H1 (cell line): Measurements from ENCODE around the gene SLC38A8. TPM values are rescaled to one million over a fixed set of nuclear protein-coding genes. Genes with fewer than 3 reads are reported as not detected.

ENCODE experiments used
- CTCF ChIA-PET: fragments of 300-600 bp; sonication (Branson Sonifier 250); formaldehyde crosslinking; loops from one replicate; lab custom pipeline; 2021; ENCODE audit not compliant: partially characterized antibody; lab: Charles Lee
- POLR2A ChIA-PET: fragments of 300-600 bp; sonication (Branson Sonifier 250); formaldehyde crosslinking; loops from one replicate; lab custom pipeline; 2021; ENCODE audit warnings: inconsistent platforms; ENCODE audit not compliant: partially characterized antibody; lab: Charles Lee
- DNase-seq, 2 experiments: peaks; one replicate each; pipeline versions ENCODE4 v3.0.0 to v3.0.0-alpha.2; 2010 to 2022; ENCODE audit warnings: low spot score in 2 of 2, low read depth in 1 of 2, mixed read lengths in 1 of 2
- FAIRE-seq: peaks from 2 replicates; lab custom pipeline; 2011; peaks lifted over from hg19 to GRCh38; lab: Jason Lieb, UNC
- H2AFZ ChIP-seq: 2 replicates; pipeline ENCODE4 v1.8.1; 2012; ENCODE audit warnings: low read length, inconsistent platforms
- H2AK5ac ChIP-seq: 2 replicates; pipeline ENCODE4 v1.6.1; 2013; ENCODE audit warnings: low read depth, low read length
- H2BK120ac ChIP-seq: replicated peaks from 2 replicates; pipeline ENCODE3; 2013; ENCODE audit warnings: low read depth, low read length, inconsistent platforms
- H2BK12ac ChIP-seq: 2 replicates; pipeline ENCODE4 v1.6.1; 2013; ENCODE audit warnings: low read depth, low read length
- H2BK15ac ChIP-seq: 2 replicates; pipeline ENCODE4 v1.6.1; 2013; ENCODE audit warnings: low read length
- H2BK20ac ChIP-seq: 2 replicates; pipeline ENCODE4 v1.6.1; 2013; ENCODE audit warnings: low read length
- H2BK5ac ChIP-seq: 2 replicates; pipeline ENCODE4 v1.6.1; 2013; ENCODE audit warnings: low read depth, low read length
- H3K14ac ChIP-seq: 2 replicates; pipeline ENCODE4 v1.6.1; 2013; ENCODE audit warnings: inconsistent platforms; ENCODE audit not compliant: insufficient read length
- H3K18ac ChIP-seq: 2 replicates; pipeline ENCODE4 v1.6.1; 2013; ENCODE audit warnings: low read length; ENCODE audit errors: extremely low read depth
- H3K23ac ChIP-seq: 2 replicates; pipeline ENCODE4 v1.6.1; 2013; ENCODE audit warnings: inconsistent platforms; ENCODE audit not compliant: insufficient read length
- H3K23me2 ChIP-seq: 2 replicates; pipeline ENCODE4 v1.6.1; 2013; ENCODE audit warnings: low read depth, low read length
- H3K27ac ChIP-seq: 2 replicates; pipeline ENCODE4 v1.6.1; 2011; ENCODE audit warnings: low read depth, low read length, inconsistent platforms
- H3K27me3 ChIP-seq, 4 experiments: replicated peaks in 1 of 4; 1 replicate in 1 of 4; 2 replicates in 3 of 4; pipeline versions ENCODE4 v1.6.1 to v1.8.1; 2011 to 2013; ENCODE audit warnings: low read length in 3 of 4, mild to moderate bottlenecking in 3 of 4, inconsistent platforms in 2 of 4, mixed read lengths in 2 of 4, moderate library complexity in 1 of 4; ENCODE audit not compliant: control insufficient read depth in 3 of 4, insufficient read depth in 3 of 4; ENCODE audit errors: extremely low read depth in 1 of 4
- H3K36me3 ChIP-seq, 4 experiments: 2 replicates each; pipeline versions ENCODE4 v1.6.1 to v1.8.1; 2011 to 2013; ENCODE audit warnings: mild to moderate bottlenecking in 4 of 4, low read length in 3 of 4, moderate library complexity in 2 of 4, control low read depth in 1 of 4, inconsistent platforms in 1 of 4; ENCODE audit not compliant: insufficient read depth in 4 of 4, control insufficient read depth in 2 of 4
- H3K4ac ChIP-seq: replicated peaks from 2 replicates; pipeline ENCODE3; 2013; ENCODE audit warnings: low read length, low read depth, mixed read lengths, inconsistent platforms; ENCODE audit not compliant: insufficient read length
- H3K4me1 ChIP-seq, 4 experiments: replicated peaks in 1 of 4; 1 replicate in 1 of 4; 2 replicates in 3 of 4; pipeline versions ENCODE4 v1.6.1 to v1.8.1; 2011 to 2013; ENCODE audit warnings: low read length in 3 of 4, inconsistent platforms in 2 of 4, mixed read lengths in 1 of 4; ENCODE audit not compliant: insufficient read depth in 4 of 4, control insufficient read depth in 3 of 4
- H3K4me2 ChIP-seq, 2 experiments: 2 replicates each; pipeline versions ENCODE4 v1.6.1 to v1.8.1; 2011 to 2013; ENCODE audit warnings: low read depth in 2 of 2, low read length in 2 of 2, control low read depth in 1 of 2, inconsistent platforms in 1 of 2, mild to moderate bottlenecking in 1 of 2; ENCODE audit not compliant: insufficient read depth in 1 of 2
- H3K4me3 ChIP-seq, 4 experiments: fragments of 200-600, 300-600 bp in 1 of 4; sonication (generic), shearing (Covaris generic), sonication (Bioruptor Twin) in 1 of 4; 2 replicates each; pipeline versions ENCODE4 v1.5.1 to v1.8.1; 2011 to 2016; ENCODE audit warnings: low read length in 4 of 4, low read depth in 3 of 4, control low read depth in 2 of 4, inconsistent platforms in 2 of 4, mild to moderate bottlenecking in 2 of 4, mixed read lengths in 1 of 4, moderate library complexity in 1 of 4; ENCODE audit not compliant: insufficient read depth in 2 of 4; ENCODE audit errors: extremely low read depth in 1 of 4
- H3K56ac ChIP-seq: replicated peaks from 2 replicates; pipeline ENCODE3; 2013; ENCODE audit warnings: low read depth, mild to moderate bottlenecking, mixed read lengths, low read length, inconsistent platforms; ENCODE audit not compliant: insufficient read length
- H3K79me1 ChIP-seq: 2 replicates; pipeline ENCODE4 v1.6.1; 2013; ENCODE audit warnings: low read depth, low read length, control low read depth
- H3K79me2 ChIP-seq, 2 experiments: 2 replicates each; pipeline versions ENCODE4 v1.6.1 to v1.8.1; 2012 to 2013; ENCODE audit warnings: low read length in 2 of 2, mild to moderate bottlenecking in 2 of 2, inconsistent platforms in 1 of 2; ENCODE audit not compliant: insufficient read depth in 2 of 2, control insufficient read depth in 1 of 2
- H3K9ac ChIP-seq, 4 experiments: replicated peaks in 1 of 4; 1 replicate in 1 of 4; 2 replicates in 3 of 4; pipeline versions ENCODE4 v1.6.1 to v1.8.1; 2011 to 2013; ENCODE audit warnings: low read depth in 3 of 4, low read length in 3 of 4, control low read depth in 2 of 4, mild to moderate bottlenecking in 2 of 4, moderate library complexity in 2 of 4, inconsistent platforms in 1 of 4; ENCODE audit errors: extremely low read depth in 1 of 4
- H3K9me3 ChIP-seq, 2 experiments: 2 replicates each; pipeline versions ENCODE4 v1.6.1 to v1.8.1; 2012 to 2013; ENCODE audit warnings: mild to moderate bottlenecking in 2 of 2, moderate library complexity in 2 of 2, control low read depth in 1 of 2, inconsistent platforms in 1 of 2, low read depth in 1 of 2, low read length in 1 of 2, mixed read lengths in 1 of 2; ENCODE audit not compliant: insufficient read depth in 2 of 2
- H4K20me1 ChIP-seq, 2 experiments: replicated peaks in 1 of 2; 2 replicates each; pipeline versions ENCODE3 to v1.8.1; 2011 to 2013; ENCODE audit warnings: inconsistent platforms in 2 of 2, low read length in 2 of 2, mild to moderate bottlenecking in 1 of 2; ENCODE audit not compliant: insufficient read depth in 2 of 2, control insufficient read depth in 1 of 2
- H4K5ac ChIP-seq: 2 replicates; pipeline ENCODE4 v1.6.1; 2013; ENCODE audit warnings: low read length, low read depth, mixed read lengths, inconsistent platforms; ENCODE audit not compliant: insufficient read length
- H4K8ac ChIP-seq: 2 replicates; pipeline ENCODE4 v1.8.0; 2013; ENCODE audit warnings: mild to moderate bottlenecking, moderate library complexity, low read length, inconsistent platforms; ENCODE audit not compliant: insufficient read depth; ENCODE audit errors: extremely low read depth
- H4K91ac ChIP-seq: replicated peaks from 2 replicates; pipeline ENCODE3; 2013; ENCODE audit warnings: low read length, mixed read lengths, inconsistent platforms; ENCODE audit not compliant: insufficient read length
- CHD2 ChIP-seq: IDR thresholded peaks from 2 replicates; pipeline ENCODE4 v1.6.1; 2012; ENCODE audit warnings: low read length, improper control_type of control experiment
- TEAD4 ChIP-seq: IDR thresholded peaks from 2 replicates; pipeline ENCODE4 v1.6.1; 2012; ENCODE audit warnings: low read depth, low read length, inconsistent platforms, mixed read lengths
- ZNF274 ChIP-seq: IDR thresholded peaks from 2 replicates; pipeline ENCODE4 v1.7.0; 2012; ENCODE audit warnings: low read length, borderline replicate concordance; ENCODE audit errors: extremely low read depth
- WGBS, 2 experiments: shearing (Covaris generic) in 1 of 2; methylation state at CpG; one replicate each; pipeline versions ENCODE4 v1.1.6 to v1.1.7; 2013 to 2015; ENCODE audit warnings: low lambda C conversion rate in 2 of 2, mixed read lengths in 2 of 2, inconsistent platforms in 1 of 2, low coverage in 1 of 2, missing lambda C conversion rate in 1 of 2; ENCODE audit not compliant: insufficient replicate concordance in 2 of 2, insufficient coverage in 1 of 2, insufficient read length in 1 of 2; ENCODE audit errors: extremely low coverage in 1 of 2, missing lambda C conversion rate in 1 of 2; 5-methylcytosine and 5-hydroxymethylcytosine counted together
- polyA plus RNA-seq, 7 experiments: library from polyadenylated mRNA; depleted of rRNA in 3 of 7; stranded (reverse) in 5 of 7; unstranded in 2 of 7; fragments of >200 nt in 5 of 7; fragments of 200-250 nt in 2 of 7; gene quantifications; 1 replicate in 5 of 7; 2 replicates in 1 of 7; 4 replicates in 1 of 7; pipeline versions ENCODE4 v1.2.1 to v1.2.3, GENCODE V29; 2011 to 2013; ENCODE audit warnings: missing spikeins in 2 of 7, mixed read lengths in 2 of 7
- total RNA-seq: library from RNA; stranded (reverse); fragmentation: NEBNext Ultra II Directional; extraction: Animal tissue kit (Norgen Biotek cat#: 25700); gene quantifications from 2 replicates; pipeline ENCODE4 v1.2.1, GENCODE V29; 2021

Gene SLC38A8
- total and polyA plus RNA-seq, 2 of the 8 experiments (the other 6 are each of a cell fraction or from before 2014, with no cell fraction given) = 0.08 TPM; not detected in 1

DNA sequence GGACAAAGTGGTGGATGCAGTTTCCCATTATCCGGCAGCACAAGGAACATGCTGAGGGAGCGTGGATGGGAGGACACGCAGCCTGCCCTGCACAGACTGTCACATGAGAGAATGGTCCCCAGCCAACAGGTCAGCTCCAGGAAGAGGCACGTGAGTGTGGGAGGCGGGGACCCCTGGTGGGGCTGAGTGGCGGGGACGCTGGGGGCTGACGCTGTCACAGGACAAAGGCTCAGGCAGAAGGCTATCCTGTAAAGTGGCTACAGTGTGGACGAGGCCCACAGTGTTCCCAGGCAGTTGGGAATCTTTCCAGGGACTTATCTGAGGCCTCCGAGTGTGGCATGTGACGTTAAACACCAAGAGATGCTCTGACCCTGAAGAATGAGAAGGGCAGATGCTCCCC is 43.7 kb upstream of the SLC38A8 start:
- Histone ChIP-seq H3K4me3 (no peak overlapping the region), H2BK15ac (no peak overlapping the region), H3K9me3 (no peaks in the 10 kb centered on the region), H2AFZ (no peak overlapping the region), H3K23ac (no peak overlapping the region), H3K27ac (no peak overlapping the region), H4K8ac (no peak overlapping the region), H2BK12ac (no peak overlapping the region), H3K9ac (no peak overlapping the region), H3K36me3 (peaks cover 17 to 61% (median 43%) of the 10 kb centered on the region in 4 experiments; a peak in 7 of 8 replicates), H4K5ac (no peak overlapping the region), H2BK20ac (no peak overlapping the region), H2BK5ac (no peak overlapping the region), H2AK5ac (no peak overlapping the region), H2BK120ac (no peak overlapping the region), H3K4me2 (no peak overlapping the region), H3K4me1 (no peaks in the 10 kb centered on the region), H3K14ac (no peak overlapping the region), H3K79me1 (no peaks in the 10 kb centered on the region; the same call in 1 of the 2 replicates), H4K91ac (no peak overlapping the region), H3K18ac (no peak overlapping the region), H3K23me2 (no peaks in the 10 kb centered on the region), H3K4ac (no peak overlapping the region), H3K79me2 (no peaks in the 10 kb centered on the region), H3K27me3 (no peaks in the 10 kb centered on the region), H4K20me1 (peaks cover 0 to 6% of the 10 kb centered on the region in 2 experiments), H3K56ac (no peak overlapping the region)
- TF ChIP-seq TEAD4 = no peak
- TF ChIP-seq CHD2 = no peak
- no peak for TF ChIP-seq ZNF274
- FAIRE-seq (no peak), DNase-seq (no peak)
- WGBS, 2 experiments = 92% methylated on average over 10 of the region's 11 CpGs; no CpG with 5 or more reads in 1 of the 2 experiments
- POLR2A ChIA-PET = interaction anchor here (0.9 kb wide), 1 partner anchor 10 kb away, joined by 4 read pairs; no protein-coding TSS in a partner anchor
- CTCF ChIA-PET = interaction anchor here (0.8 to 10.5 kb wide), 15 partner anchors 11 to 653 kb away, joined by 3 to 93 read pairs (median 4); partner anchors contain the start of gene MBTPS1
